ENCODE results near the gene FREM3.

FREM3 gene

GRCh38 chr4:143658336-143658735, 42.1 kb downstream of the FREM3 start:
- no peak for DNase-seq

DNA sequence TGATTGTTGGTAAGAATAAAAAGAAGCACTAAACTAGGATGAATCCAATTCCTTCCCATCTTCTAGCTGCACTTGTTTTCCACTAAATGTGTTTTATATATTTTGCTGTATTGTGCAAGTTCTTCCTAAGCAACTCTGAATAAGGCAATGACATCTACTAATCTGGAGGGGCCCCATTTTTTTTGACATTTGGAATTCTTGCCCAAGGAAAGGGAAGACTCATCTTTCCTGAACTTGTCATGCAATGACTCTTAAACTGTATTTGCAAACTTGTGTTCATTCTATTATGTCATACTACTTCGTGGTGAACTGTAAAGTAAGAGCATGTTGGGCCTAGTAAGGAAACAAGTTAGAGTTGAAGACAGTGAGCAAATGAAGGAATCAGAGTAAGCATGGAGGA, 45.9 kb downstream of the FREM3 start:
- no peak for DNase-seq

DNA sequence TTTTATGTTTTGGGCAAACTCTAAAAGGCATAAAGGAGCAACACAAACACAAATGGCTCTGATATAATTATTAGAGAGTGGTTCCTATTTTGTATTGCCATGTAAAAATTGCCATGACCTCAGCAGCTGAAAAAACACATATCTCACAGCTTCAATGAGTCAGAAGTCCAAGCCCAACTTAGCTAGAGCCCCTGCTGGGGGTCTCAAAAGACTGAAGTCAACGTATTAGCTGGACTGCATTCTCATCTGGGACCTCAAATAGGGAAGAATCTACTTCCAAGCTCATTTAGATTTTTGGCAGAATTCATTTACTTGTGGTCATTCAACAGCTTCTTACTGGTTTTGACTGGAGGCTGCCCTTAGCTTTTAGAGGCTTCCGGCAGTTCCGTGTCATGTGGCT, 47.4 kb downstream of the FREM3 start:
- DNase-seq = no peak

- no peak for DNase-seq
These were observed 57.1 kb downstream of the FREM3 start for GRCh38 chr4:143643399-143643798.

DNA sequence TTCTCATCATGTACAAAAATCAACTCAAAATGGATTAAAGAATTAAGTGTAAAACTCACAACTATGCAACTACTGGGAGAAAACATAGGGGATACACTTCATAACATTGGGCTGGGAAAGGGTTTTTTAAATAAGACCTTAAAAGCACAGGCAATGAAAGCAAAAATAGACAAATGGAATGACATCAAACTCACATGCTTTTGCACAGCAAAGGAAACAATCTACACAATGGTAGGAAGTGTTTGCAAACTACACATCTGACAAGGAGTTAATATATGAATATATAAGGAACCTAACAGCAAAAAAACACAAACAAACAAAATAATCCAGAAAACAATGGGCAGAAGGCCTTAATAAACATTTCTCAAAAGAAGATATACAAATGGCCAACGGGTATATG, 57.9 kb downstream of the FREM3 start:
- no peak for DNase-seq

GRCh38 chr4:143641361-143641760, 59.1 kb downstream of the FREM3 start:
- no peak for DNase-seq

DNA sequence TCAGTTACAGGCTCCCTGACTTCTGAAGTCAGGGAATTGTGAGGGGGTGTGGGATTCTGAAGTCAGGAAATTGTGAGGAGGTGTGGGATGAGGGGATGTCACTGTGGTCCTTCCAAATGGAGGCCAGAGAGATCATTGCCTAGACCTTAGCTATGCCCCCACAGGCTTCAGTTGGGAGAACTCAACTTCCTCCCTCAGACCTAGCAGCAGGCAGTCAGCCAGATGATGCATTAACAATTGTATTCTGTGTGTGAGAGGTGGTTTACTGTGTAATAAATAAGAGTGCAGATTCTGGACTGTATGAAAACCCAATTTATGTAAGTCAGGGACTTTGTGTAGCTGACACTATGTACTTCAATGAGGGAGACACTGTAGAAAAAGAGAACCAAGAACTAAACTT, 65.7 kb downstream of the FREM3 start:
- no peak for DNase-seq

DNA sequence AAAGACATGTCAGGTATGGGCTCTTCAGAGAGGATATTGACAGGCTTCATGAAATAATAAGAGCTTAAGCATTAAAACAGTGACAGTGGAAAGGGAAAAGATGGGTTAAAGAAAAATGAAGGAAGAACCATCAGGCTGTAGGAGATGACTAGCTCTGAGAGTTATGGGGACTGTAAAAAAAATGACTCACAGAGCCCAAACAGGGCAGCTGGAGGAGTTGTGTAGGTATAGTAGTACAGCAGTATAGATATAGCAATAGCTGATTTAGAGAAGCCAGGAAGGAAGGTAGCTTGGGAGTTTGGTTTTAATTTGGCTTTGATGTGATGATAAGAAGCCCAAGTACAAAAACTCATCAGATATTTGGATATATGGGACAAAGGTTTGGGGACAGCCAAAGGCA, 66.6 kb downstream of the FREM3 start:
- no peak for DNase-seq

DNA sequence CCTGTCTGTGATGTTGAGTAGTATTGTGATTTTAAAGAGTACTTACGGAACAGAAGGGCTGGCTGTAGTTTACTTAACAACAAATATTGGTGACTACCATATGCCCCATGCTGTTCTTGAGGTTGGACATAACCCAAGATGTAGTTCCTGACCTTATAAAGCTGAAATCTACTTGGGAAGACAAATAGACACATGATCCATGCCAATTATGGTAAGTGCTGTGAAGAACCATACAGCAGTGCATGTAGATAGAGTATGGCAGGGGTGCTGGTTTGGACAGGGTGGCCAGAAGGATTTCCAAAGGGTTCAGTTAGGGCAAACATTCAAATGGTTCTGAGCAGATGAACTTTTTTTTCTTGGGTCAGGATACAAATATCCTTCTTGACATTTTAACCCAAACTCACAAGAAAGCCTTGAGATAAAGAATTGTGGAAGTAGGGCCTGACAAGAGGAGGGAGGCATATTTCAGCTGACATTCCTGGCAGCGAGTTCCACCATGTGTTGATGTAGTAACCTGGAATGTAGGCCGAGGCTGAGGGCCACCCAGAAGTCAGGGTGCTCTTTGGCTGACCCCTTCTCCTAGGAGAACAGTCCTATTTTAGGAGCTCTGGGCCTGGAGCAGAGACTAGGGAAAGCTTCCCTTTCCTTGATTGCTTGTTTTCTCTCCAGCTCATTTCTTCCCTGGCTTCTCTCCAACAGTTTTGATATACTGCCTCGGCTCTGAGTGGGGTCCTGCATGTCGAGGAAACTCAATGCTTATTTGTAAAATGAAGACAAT, 74.2 kb downstream of the FREM3 start:
- DNase-seq = no peak

DNA sequence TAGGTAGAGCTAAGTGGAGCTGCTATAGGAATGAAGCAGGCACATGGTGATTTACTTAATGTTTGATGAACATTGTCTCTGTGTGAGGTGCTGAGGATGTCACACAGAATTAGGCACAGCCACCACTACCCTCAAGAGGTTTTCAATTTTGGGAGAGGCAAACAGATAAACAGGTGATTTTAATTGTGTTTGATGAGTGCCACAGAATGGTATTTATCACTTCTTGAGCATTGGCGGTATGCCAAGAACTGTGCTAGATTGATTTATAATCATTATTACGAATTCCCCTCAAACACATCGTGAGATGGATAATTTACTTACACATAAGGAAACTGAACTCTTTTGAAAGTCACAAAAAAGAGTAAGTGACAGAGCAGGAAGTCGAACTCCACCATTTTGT, 74.8 kb downstream of the FREM3 start:
- DNase-seq = no peak

DNA sequence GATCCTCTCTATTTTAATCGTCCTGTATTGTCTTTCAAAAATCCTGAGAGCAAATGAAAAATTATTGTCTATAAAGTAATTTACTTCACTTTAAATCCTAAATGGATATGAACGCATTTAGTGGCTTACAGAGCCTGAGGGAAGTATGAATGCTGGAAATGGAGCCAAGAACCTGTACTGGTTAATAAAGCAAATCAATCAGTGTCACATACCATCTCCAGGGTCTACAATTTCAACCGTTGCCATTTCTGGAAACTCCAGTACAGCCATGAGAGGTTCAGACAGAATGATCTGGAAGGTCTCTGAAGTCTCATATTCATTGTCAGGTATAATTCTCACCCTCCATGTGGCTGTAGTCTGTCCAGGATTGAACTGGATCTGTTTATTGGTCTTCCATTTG, 76.6 kb downstream of the FREM3 start:
- no peak for DNase-seq

- DNase-seq = no peak
These were observed 81.7 kb downstream of the FREM3 start for GRCh38 chr4:143618811-143619210.

- no peak for DNase-seq
These were observed 82.3 kb downstream of the FREM3 start for GRCh38 chr4:143617994-143618679.

- DNase-seq = no peak
These were observed 83.7 kb downstream of the FREM3 start for GRCh38 chr4:143616771-143617170.

- DNase-seq = no peak
These were observed 91.0 kb downstream of the FREM3 start for GRCh38 chr4:143609492-143609891.

DNA sequence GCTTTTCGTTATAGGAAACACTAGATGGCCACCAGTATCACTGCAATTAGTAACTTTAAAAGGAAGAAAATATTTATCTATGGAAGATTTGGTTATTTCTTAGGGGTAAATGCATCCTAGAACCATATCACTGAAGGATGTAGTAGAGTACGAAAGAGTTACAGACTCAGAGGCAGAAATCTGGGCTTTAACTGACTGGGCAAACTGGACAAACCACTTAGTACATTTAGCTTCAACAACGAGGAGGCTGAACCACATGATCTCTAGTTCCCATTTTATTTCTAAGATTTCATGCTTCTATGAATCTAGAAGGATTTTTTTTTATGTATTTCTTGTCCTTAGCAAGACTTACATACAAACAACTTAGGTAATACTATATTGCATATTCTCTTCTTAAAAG, 94.0 kb downstream of the FREM3 start:
- no peak for DNase-seq

GRCh38 chr4:143599827-143600226, 100.6 kb downstream of the FREM3 start:
- DNase-seq = no peak

GRCh38 chr4:143598816-143599215, 101.7 kb downstream of the FREM3 start:
- no peak for DNase-seq

DNA sequence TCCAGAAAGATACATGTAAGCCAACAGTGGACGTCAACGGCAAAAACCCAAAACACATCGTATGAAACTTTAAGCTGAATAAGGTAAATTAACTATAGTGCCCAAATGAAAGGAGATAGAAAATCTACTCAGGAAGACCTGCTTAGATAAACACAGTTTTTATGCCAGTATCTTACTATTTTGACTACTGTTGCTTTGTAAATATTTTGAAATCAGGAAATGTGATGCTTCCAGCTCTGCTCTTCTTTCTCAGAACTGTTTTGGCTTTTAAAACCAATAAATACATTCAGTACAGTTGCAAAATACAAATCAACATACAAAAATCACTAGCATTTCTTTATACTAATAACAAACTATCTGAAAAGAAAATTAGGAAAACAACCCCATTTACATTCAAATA, 103.2 kb downstream of the FREM3 start:
- DNase-seq = no peak

- no peak for DNase-seq
These were observed 112.8 kb downstream of the FREM3 start for GRCh38 chr4:143587703-143588102.

GRCh38 chr4:143586080-143586479, 114.4 kb downstream of the FREM3 start:
- DNase-seq = no peak

DNA sequence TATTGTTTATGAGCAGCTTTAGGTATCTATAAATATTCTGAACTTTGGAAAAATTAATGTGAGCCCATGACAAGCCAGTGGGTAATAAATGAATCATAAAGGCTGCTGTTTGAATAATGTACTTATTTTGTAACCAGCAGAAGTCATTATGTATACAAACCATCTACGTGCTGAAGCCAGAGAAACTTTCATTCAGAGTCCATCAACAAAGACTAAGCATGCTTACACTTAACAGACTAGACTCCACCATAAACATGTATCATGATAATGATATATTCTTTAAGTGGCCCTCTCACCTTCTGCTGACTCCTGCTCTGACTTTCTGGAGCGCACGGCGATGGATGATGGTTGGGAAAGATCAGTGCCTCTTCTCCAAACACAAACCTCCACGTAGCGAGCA, 114.9 kb downstream of the FREM3 start:
- DNase-seq = no peak

DNA sequence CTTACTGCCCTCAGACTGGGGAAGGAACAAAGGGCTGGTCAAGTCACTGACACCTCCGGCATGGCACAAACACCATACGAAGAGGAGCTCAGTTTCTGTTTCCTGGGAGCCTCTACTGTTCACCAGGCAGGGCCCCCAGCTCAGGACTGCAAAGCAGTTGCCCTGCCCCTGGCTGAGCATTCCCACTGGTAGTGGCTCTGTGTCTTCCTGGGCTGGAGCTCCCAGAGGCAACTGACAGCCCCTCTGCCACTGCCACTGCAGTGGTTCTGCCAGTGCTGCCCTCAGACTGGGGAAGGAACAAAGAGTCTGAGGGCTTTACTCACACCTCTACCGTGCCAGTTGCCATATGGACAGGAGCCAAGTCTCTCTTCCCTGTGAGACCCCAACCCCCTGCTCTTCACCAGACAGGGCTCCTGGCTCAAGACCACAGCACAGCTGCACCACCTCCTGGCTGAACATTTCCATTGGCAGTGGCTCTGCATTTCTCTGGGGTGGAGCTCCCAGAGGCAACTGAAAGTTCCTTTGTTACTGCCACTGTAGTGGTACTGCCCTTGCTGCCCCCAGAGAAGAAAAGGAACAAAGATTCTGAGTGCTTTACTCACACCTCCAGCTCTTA, 119.0 kb downstream of the FREM3 start:
- no peak for DNase-seq

DNA sequence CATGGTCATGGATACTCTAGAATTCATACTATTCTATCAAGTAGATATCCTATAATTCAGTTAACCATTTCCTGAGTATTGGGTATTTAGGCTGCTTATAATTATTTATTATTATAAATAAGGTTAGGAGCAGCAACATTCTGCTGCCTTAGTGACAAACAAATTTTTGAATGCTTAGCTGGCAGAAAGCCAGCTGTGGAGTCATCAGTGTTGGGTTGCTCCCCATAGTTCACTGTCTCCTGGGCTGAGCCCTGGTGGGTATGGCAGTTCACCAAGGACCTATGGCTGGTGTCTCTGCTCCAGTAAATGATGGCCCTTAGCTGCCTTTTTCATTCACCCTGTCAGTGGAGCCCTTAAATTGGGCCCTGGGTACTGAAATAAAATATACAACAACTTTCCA, 125.1 kb downstream of the FREM3 start:
- no peak for DNase-seq
